BLaER1 treated with 17β-estradiol and CSF1 and Interleukin-3, amounts not matched to agents 10 nM and 100 nM (cell line): Measurements from ENCODE around the gene C11orf68.
A peak's percentile ranks its signal among the peaks of the same experiment; 100 is the strongest.
"Not testable (repeated sequence)": the region's sequence is repeated elsewhere in the genome, so short reads cannot be mapped to it uniquely, and the experiment has no call there.

Experiments
- H3K27ac ChIP-seq, 11 experiments: shearing (Covaris generic); formaldehyde crosslinking; 2 replicates each; pipeline ENCODE4 v1.8.1; 2022
- H3K27me3 ChIP-seq, 11 experiments: shearing (Covaris generic); formaldehyde crosslinking; 2 replicates each; pipeline ENCODE4 v1.8.1; 2022
- H3K36me3 ChIP-seq, 11 experiments: shearing (Covaris generic); formaldehyde crosslinking; 2 replicates each; pipeline ENCODE4 v1.8.1; 2022
- H3K4me1 ChIP-seq, 10 experiments: shearing (Covaris generic); formaldehyde crosslinking; 2 replicates each; pipeline ENCODE4 v1.8.1; 2022
- H3K4me2 ChIP-seq, 11 experiments: shearing (Covaris generic); formaldehyde crosslinking; 2 replicates each; pipeline ENCODE4 v1.8.1; 2022
- H3K4me3 ChIP-seq, 10 experiments: shearing (Covaris generic); formaldehyde crosslinking; 2 replicates each; pipeline ENCODE4 v1.8.1; 2022
- H3K9ac ChIP-seq, 11 experiments: shearing (Covaris generic); formaldehyde crosslinking; 2 replicates each; pipeline ENCODE4 v1.8.1; 2022
- H3K9me3 ChIP-seq, 11 experiments: shearing (Covaris generic); formaldehyde crosslinking; replicated peaks in 1 of 11; 2 replicates each; pipeline ENCODE4 v1.8.1; 2022
- H4K20me1 ChIP-seq, 11 experiments: shearing (Covaris generic); formaldehyde crosslinking; 2 replicates each; pipeline ENCODE4 v1.8.1; 2022
- Cebpa-rat ChIP-seq, 11 experiments: shearing (Covaris generic); IDR thresholded peaks; 2 replicates each; pipeline ENCODE4 v1.8.1; 2022

Gene C11orf68

DNA sequence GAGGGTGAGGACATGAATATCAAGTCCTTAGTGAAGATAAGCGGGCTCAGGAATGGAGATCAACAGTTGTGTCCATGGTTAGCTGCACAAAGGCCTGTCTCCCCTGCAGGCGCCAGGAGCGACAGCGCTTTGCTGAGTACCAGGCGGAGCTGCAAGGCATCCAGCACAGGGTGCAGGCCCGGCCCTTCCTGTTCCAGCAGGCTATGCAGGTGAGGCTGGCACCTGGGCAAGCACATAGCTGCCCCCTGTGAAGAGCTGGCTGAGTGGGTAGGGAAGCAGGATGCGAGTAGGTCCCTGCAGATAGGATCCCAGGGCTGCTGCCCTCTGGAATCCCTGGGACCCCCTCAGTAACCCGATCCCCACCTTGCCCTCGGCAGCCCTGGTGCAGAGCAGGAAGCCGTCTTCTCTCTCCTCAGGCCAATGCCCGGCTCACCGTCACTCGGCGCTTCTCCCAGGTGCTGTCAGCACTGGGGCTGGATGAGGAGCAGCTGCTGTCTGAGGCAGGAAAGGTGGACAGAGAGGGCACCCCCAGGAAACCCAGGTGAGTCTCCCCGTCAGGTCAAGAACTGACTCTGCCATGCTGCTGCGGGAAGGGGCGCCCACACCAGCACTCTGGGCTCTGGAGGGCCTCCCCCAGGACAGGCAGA, 40.0 kb upstream of the C11orf68 start:
- Histone ChIP-seq H3K4me1 (peaks cover 45 to 60% (median 54%) of the 10 kb centered on the region in 10 experiments), H3K36me3 (peaks cover 4 to 10% (median 9%) of the 10 kb centered on the region in 11 experiments), H3K27ac (peak overlapping the region in 7 of 11 experiments; percentile 1 to 56 (median 26); a peak in 10 of 22 replicates), H3K4me2 (peak overlapping the region; percentile 37 to 74 (median 61); a peak in 20 of 22 replicates), H3K9ac (peak overlapping the region in 8 of 11 experiments; percentile 2 to 37 (median 20); a peak in 7 of 22 replicates), H3K27me3 (no peaks in the 10 kb centered on the region), H3K9me3 (no peaks in the 10 kb centered on the region), H3K4me3 (no peak overlapping the region), H4K20me1 (peaks cover 0 to 19% (median 14%) of the 10 kb centered on the region in 11 experiments; a peak in 17 of 22 replicates)
- TF ChIP-seq Cebpa-rat (IDR thresholded peaks at IDR 0.05), result no peak

DNA sequence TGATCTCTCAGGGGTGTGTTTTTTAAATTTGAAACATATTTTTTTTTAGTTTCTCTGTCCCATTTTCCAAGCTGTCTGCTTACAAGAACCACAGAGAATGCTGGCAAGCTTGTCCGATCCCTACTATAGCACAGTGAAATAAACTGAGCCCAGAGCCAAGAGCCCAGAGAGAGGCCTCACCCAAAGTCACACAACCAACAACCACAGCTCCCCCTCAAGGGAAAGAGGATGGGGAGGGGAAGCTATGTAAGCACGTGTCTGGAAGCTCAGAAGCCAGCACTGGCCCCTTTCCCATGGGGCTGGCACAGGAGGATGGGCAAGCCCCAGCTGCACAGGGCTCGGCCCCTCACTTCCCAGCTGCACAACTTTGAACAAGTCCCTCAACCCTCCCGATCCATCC, 39.4 kb upstream of the C11orf68 start:
- Histone ChIP-seq H3K9me3 (no peaks in the 10 kb centered on the region), H3K4me3 (no peak overlapping the region), H3K9ac (peak overlapping the region in 8 of 11 experiments; percentile 4 to 37 (median 20); a peak in 8 of 22 replicates), H3K4me1 (peaks cover 39 to 54% (median 48%) of the 10 kb centered on the region in 10 experiments), H3K27ac (peak overlapping the region in 8 of 11 experiments; percentile 17 to 56 (median 25); a peak in 11 of 22 replicates), H3K4me2 (peak overlapping the region; percentile 37 to 74 (median 61)), H4K20me1 (peaks cover 0 to 13% (median 11%) of the 10 kb centered on the region in 11 experiments; a peak in 16 of 22 replicates), H3K36me3 (peaks cover 0 to 5% (median 3%) of the 10 kb centered on the region in 11 experiments; a peak in 7 of 22 replicates), H3K27me3 (no peaks in the 10 kb centered on the region)
- no peak for TF ChIP-seq Cebpa-rat (IDR thresholded peaks at IDR 0.05)

DNA sequence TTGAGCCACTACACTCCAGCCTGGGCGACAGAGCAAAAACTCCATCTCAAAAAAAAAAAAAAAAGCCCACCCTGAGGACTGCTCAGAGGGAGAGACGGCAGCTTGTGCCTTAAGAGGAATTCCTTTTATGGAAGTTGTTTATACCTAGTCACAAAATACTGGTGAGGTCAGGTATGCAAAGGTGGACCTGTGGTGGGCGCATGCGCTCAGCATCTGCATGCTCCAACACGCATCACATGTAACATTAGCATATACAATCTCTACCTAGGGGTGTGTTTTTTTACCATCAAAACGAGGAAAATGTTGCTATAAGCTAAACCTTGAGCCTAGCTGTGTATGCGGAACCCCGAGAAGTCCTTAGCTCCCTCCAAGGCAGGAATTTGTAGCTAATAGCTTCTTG, 35.9 kb upstream of the C11orf68 start:
- Histone ChIP-seq H3K27ac (no peak overlapping the region), H3K4me3 (no peak overlapping the region), H3K9ac (no peak overlapping the region), H3K9me3 (no peaks in the 10 kb centered on the region), H4K20me1 (no peaks in the 10 kb centered on the region), H3K27me3 (no peaks in the 10 kb centered on the region), H3K4me2 (no peak overlapping the region), H3K4me1 (peaks cover 28 to 36% (median 35%) of the 10 kb centered on the region in 10 experiments), H3K36me3 (no peaks in the 10 kb centered on the region)
- TF ChIP-seq Cebpa-rat (IDR thresholded peaks at IDR 0.05), result no peak

DNA sequence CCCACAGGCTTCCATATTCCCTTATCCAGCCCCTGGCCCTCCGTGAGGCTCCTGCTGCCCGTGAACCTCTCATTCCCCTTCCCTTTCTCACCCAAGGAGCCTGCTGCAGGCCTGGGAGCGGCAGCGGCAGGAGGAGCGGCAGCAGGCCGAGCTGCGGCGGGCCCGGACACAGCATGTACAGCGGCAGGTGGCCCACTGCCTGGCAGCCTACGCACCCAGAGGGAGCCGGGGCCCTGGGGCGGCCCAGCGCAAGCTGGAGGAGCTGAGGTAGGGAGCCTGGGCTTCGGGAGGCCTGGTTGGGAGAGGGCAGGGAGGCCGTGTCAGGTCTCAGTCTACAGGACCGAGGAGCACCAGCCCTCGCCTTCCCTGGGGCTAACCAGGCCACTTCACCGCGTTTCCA, 34.6 kb upstream of the C11orf68 start:
- H3K4me2 ChIP-seq, result no peak overlapping the region
- no peaks in the 10 kb centered on the region for H3K9me3 ChIP-seq
- H3K27me3 ChIP-seq, result no peaks in the 10 kb centered on the region
- no peaks in the 10 kb centered on the region for H3K36me3 ChIP-seq
- H3K9ac ChIP-seq, result no peak overlapping the region; a peak in 2 of 22 replicates
- H4K20me1 ChIP-seq, result no peaks in the 10 kb centered on the region
- no peak for TF ChIP-seq Cebpa-rat (IDR thresholded peaks at IDR 0.05)
- no peak overlapping the region for H3K27ac ChIP-seq
- H3K4me1 ChIP-seq, result peaks cover 20 to 23% (median 22%) of the 10 kb centered on the region in 10 experiments
- H3K4me3 ChIP-seq, result no peak overlapping the region

DNA sequence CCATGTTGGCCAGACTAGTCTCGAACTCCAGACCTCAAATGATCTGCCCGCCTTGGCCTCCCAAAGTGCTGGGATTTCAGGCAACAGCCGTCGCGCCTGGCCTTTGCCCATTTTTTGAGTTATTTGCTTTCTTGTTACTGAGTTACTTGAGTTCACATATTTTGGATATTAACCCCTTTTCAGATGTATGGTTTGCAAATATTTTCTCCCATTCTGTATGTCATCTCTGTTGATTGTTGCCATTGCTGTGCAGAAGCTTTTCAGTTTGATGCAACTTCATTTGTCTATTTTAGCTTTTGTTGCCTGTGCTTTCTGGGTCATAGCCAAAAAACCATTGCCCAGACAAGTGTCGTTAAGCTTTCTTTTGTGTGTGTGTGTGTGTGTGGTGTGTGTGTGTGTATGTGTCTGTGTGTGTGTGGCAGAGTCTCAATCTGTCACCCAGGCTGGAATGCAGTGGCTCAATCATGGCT, 33.2 kb upstream of the C11orf68 start:
- Histone ChIP-seq H3K4me1 (peaks cover 7 to 9% (median 9%) of the 10 kb centered on the region in 10 experiments; a peak in 19 of 20 replicates), H4K20me1 (no peaks in the 10 kb centered on the region), H3K9ac (no peak overlapping the region), H3K36me3 (no peaks in the 10 kb centered on the region), H3K4me2 (no peak overlapping the region), H3K27ac (no peak overlapping the region), H3K9me3 (no peaks in the 10 kb centered on the region), H3K4me3 (no peak overlapping the region), H3K27me3 (no peaks in the 10 kb centered on the region)
- TF ChIP-seq Cebpa-rat (IDR thresholded peaks at IDR 0.05), result no peak

DNA sequence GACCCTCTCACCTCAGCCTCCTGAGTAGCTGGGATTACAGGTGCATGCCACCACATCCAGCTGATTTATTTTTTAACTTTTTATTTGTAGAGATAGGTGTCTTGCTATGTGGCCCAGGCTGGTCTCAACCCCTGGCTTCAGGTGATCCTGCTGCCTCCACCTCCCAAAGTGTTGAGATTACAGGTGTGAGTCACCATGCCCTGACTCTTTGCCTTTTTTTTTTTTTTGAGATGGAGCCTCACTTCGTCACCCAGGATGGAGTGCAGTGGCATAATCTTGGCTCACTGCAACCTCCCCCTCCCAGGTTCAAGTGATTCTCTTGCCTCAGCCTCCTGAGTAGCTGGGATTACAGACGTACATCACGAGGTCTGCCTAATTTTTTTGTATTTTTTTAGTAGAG, 32.8 kb upstream of the C11orf68 start:
- not testable (repeated sequence) for H3K4me1 ChIP-seq, H3K27me3 ChIP-seq, H3K9me3 ChIP-seq, H3K4me2 ChIP-seq, H3K36me3 ChIP-seq, H4K20me1 ChIP-seq, H3K4me3 ChIP-seq, H3K9ac ChIP-seq, H3K27ac ChIP-seq

DNA sequence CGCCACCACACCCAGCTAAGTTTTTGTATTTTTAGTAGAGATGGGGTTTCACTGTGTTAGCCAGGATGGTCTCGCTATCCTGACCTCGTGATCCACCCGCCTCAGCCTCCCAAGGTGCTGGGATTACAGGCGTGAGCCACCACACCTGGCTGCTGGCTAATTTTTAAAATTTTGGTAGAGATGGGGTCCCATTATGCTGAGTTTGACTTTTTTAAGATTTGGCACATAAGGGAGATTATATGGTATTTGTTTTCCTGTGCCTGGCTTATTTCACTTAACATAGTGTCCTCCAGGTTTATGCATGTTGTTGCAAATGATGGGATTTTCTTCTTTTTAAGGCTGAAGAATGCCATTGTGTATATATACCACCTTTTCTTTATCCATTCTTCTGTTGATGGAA, 31.8 kb upstream of the C11orf68 start:
- H3K36me3 ChIP-seq, H3K27ac ChIP-seq, H3K4me3 ChIP-seq, H3K9ac ChIP-seq, H3K4me2 ChIP-seq, H3K4me1 ChIP-seq, H3K9me3 ChIP-seq, H3K27me3 ChIP-seq, H4K20me1 ChIP-seq: not testable (repeated sequence)

DNA sequence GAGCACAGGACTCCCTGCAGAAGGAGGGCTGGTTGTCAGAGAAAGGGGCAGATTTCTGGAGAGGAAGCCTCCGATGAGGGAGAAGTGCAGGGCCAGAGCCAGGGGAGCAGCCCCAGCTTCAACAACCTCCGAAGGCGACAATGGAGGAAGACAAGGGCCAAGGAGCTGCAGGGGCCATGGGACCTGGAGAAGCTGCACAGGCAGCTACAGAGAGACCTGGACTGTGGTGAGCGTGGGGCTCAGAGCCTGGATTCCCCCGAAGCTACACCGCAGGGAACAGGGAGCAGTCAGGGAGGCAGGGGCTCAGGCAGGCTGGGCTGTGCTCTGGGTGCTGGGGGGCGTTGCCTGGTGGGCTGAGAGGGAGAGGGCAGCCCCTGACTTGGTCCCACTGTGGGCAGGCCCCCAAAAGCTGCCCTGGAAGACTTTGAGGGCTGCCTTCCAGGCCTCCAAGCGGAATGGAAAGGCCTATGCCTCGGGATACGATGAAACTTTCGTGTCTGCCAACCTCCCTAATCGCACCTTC, 28.8 kb upstream of the C11orf68 start:
- Histone ChIP-seq H4K20me1 (no peaks in the 10 kb centered on the region), H3K4me2 (no peak overlapping the region), H3K9ac (0 out of 22 replicates have a peak overlapping the region, but pooled peaks of 1 of the 11 experiments have one; percentile 2), H3K27me3 (no peaks in the 10 kb centered on the region), H3K36me3 (no peaks in the 10 kb centered on the region), H3K4me1 (peaks cover 0 to 8% (median 0%) of the 10 kb centered on the region in 10 experiments; a peak in 6 of 20 replicates), H3K27ac (no peak overlapping the region), H3K4me3 (no peak overlapping the region), H3K9me3 (no peaks in the 10 kb centered on the region)
- TF ChIP-seq Cebpa-rat (IDR thresholded peaks at IDR 0.05), result no peak

DNA sequence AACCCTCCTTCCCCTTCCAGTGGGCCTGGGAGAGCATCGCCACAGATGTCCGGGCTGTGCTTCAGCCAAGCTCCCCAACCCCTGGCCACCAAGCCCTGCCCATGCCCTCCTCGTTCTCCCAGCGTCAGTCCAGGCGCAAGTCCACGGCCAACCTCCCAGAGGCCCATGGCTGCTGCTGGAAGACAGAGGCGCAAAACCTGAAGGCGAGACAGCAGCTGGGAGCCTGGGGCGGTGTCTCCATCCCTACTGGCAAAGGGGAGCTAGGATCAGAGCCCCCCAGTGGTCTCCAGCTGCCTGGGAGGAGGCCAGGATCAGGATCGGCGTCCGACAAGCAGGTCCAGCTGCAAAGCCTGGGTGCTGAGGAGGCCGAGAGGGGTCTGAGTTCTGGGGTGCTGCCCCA, 28.3 kb upstream of the C11orf68 start:
- no peak overlapping the region for H3K4me3 ChIP-seq
- no peaks in the 10 kb centered on the region for H4K20me1 ChIP-seq
- H3K9me3 ChIP-seq, result no peaks in the 10 kb centered on the region
- H3K9ac ChIP-seq, result 0 out of 22 replicates have a peak overlapping the region, but pooled peaks of 1 of the 11 experiments have one; percentile 2
- H3K4me2 ChIP-seq, result no peak overlapping the region
- no peak overlapping the region for H3K27ac ChIP-seq
- no peak for TF ChIP-seq Cebpa-rat (IDR thresholded peaks at IDR 0.05)
- no peaks in the 10 kb centered on the region for H3K27me3 ChIP-seq
- no peaks in the 10 kb centered on the region for H3K36me3 ChIP-seq
- H3K4me1 ChIP-seq, result peaks cover 0 to 13% (median under 1%) of the 10 kb centered on the region in 10 experiments; a peak in 9 of 20 replicates
